ENCODE results near the gene TSPAN13.

DNA sequence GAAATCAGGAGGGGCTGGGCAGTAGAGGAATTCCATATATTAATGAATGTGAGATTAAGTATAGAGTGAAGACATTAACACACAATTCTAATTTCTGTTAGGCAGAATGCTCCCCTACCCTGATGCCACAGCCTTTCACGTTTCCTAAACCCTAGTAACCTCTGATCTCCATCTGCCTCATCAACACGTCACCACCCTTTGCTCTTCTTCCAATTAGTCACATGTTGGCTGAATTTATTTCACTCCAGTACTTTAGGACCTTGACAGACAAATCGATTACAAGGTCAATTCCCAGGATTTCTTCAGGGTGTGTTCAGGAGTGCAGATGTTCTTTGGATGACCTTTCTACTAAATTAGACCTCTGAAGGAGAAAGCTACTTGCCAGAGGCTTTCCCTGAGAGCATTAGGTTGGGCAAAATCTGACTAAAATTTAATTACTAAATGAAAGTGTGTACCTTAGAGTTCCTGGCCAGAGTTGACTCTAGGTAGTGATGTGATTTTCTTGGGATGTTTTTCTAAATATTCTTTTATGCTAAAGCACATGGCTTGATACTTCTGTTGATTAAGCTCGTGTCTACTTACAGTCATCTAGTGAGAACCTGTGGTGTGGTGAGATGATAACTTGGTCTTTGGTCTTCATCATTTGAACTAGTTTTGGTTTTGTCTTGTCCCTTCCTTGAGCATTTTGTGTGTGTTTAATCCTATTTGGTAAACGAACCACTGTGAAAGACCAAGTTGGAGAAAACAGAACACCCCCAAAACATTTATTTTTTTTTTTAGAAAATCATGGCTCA is 38.5 kb downstream of the TSPAN13 start:
- TF ChIP-seq CTCF (IDR thresholded peaks at IDR 0.05; ENCODE audit: insufficient read depth, low read depth, low read length), result no peak
- TF ChIP-seq EZH2 (IDR thresholded peaks at IDR 0.05; ENCODE audit: insufficient read depth, low read length), result no peak
